MV-4-11 (cell line): ENCODE measurements around the gene PDGFA.

Experiments
- DNase-seq: peaks from one replicate; lab custom pipeline; 2025; lab: John Stamatoyannopoulos, UW

Gene PDGFA

DNA sequence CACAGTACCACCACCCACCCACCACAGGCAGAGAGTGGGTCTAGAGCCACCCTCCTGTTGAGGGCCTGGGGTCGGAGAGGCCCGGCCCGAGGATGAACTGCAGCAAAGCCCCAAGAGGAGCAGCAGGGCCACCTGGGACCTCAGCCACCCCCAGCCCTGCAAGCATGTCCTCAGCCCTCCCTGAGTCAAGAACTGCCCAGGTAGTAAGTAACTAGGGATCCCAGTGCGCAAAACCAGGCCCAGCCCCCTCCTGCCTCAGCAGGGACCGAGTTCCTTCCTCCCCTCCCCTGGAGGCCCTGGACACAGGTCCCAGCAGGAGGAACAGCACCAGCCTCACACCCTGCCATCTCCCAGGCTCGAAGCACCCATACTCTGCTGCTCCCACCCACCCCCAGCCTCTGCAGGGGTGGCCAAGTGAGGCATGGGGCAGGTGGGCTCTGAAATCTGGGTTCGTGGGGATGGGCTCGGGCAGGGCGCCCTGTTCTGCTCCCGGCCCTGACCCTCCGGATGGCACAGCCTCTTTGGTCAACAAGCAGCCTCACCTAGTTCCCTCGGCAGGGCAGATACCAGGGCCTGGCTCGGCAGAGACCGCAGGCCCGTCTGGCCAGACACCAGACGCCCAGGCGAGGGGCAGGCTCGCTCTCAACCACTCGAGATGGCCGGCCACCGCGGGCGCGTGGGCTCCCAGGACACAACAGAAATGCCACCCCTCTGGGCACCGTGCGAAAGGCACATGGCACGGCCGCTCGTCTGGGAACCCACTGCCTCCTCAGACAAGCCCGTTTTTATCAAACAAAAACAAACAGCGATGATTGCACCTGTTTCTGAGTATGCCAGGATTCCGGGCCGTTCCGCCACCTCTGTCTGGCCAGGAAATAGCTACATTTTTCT, 15.2 kb downstream of the PDGFA start:
- no peak for DNase-seq

DNA sequence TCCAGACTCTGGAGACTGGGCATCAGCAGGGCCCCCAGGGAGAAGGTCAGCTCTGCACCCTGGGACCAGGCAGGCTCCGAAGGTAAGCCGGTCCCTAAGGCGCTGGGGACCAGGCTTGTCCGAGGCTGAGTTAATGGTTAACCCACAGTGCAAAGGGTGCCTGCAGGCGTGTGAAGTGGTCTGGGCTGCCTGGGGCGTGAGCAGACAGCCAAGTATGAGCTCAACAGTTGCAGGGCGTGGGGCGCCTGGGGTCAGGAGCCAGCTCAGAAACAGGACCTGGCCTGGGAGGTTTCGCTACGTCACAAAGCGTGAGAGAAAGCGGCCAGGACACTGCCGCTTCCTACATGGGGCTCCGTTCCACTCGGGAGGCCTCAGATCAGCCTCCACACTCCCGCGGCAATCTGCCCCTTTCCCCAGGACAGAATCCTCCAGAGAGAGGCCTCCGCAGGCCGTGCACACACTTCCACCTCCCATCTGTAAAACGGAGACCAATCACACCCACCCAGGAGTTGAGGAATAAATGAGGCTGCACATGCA, 16.0 kb downstream of the PDGFA start:
- DNase-seq: no peak

DNA sequence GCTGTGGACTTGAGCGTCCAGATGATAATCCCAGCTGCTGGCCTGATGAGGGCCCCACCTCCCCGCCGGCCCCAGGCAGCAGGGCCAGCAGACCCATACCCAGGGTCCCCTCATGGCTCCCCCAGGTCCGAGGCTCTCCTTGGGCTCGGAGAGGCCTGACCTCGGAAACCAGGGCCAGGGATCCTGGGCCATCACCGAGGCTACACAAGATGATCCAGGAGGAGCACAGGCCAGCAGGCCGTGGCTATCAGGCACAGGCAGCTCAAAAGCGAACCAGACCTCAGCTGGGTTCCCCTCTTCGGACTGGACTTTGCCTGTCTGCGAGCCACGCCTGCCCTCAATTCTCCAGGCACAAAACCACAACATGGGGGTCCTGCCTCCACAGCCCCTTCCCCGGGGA, 17.4 kb downstream of the PDGFA start:
- DNase-seq: no peak

DNA sequence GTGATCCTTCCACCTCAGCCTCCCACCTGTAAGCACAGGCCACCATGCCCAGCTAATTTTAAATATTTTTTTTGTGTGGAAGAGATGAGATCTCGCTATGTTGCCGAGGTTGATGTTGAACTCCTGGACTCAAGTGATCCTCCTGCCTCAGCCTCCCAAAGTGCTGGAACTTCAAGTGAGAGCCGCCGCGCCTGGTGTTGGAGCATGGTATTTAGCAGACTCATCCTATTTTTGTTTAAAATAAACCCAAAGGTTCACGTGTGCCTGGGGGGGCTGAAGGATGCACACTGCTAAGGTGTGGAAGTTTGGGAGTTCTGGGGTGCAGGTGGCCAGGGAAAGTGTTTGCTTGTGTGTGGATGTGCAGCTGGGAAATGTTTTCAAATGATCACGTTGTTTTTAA, 18.1 kb downstream of the PDGFA start:
- DNase-seq: no peak

DNA sequence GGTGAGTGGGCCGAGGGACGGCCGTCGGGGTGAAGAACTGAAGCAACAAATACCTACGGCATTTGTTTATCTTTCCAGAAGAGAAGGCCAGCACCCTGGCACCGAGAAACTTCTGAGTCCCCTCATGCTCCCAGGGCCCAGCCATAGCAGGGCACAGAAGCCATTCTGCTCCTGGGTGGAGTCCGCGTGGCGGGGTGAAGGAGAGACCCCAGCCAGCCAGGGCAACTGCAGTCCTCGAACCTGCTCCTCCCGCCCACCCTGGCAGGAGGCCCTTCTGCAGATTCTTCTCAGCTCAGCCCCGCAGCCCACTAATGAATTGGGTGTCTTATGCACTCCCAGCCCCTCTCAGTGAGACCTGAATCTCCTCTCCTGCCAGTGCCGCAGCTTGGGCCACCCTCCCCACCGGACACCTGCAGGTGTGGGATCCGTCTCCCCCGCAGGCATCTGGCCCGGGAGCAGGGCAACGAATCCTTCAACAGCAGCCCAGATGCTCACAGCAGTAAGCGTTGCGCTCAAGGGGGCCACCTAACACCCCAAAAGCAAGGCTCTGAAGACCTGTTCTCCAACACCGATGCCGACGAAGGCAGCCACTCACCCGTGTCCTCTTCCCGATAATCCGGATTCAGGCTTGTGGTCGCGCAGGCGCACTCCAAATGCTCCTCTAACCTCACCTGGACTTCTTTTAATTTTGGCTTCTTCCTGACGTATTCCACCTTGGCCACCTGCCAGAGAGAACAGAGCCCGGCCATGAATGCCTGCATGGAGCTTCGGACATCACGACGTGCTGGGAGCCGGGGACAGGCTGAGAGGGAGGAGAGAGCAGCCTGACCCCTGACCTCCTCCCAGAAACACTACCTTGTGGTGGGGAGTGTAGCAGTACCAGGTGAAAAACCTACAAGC, 18.9 kb downstream of the PDGFA start:
- DNase-seq: no peak

DNA sequence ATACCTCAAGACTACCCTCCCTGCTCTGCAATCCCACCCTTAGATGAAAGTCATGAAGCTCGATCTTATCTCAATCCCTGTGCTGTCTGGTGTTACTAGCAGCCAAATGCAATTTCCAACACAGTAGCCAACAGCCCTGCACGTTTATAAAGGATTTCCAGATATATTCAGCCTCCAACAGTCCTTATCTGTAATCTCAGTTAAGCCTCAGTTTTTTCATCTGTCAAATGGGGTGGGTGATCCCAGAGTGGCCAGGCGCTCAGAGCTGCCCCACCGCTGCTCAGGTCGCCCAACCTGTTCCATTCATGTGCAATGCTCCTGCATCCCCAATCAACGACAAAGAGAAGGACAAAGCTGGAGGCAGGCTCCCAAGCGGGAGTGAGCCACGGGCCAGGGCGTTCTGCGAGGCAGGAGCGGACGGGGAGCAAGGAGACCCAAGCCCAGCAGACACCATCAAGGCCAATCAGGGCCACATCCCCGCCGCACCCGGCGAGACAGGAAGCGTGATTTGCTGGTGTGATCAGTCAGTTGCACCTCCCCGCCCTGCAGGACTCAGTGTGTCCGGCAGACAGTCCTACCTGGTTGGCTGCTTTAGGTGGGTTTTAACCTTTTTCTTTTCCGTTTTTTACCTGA, 19.7 kb downstream of the PDGFA start:
- DNase-seq: no peak

DNA sequence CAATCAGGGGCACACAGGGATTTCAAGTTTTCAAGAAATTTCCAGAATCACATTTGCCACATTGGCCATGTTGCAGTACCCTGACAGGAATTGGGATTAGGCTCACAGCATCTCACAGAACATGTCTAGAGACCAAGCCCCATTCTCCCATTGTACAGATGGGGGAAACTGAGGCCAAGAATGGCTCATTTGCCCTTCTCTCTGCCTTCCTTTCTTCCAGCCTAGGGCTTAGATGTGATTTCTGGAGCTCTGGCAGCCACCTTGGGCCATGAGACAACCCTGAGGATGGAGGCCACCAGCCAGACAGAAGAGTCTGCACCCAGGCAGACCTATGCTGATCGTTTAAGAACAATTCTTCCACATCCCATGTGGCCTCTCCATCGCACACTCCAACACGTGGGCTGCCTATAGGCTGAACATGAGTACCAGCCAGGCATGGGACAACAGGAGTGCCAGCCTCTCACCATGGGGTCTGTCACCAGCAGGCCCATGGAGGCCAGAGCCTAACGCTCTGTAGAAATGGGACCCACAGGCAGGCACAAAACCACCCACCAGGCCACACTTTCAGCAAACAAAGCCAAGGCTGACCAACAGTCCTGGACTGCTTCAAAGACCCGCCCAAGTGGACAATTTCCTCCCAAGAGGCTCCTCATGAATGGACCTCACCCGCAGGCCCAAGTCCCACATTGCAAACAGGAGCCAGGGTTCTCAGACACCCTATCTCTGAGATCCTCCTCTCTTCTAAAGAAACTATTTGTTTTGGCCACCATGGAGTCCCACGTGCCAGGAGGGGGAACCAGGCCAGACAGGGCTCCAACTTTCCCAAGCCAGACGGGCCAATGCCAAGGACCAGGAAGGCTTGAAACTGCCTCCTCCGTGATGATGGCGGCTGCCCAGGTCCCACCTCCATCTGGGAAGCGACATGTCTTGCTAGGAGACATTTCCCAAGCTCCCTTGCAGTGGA, 20.7 kb downstream of the PDGFA start:
- DNase-seq: no peak

DNA sequence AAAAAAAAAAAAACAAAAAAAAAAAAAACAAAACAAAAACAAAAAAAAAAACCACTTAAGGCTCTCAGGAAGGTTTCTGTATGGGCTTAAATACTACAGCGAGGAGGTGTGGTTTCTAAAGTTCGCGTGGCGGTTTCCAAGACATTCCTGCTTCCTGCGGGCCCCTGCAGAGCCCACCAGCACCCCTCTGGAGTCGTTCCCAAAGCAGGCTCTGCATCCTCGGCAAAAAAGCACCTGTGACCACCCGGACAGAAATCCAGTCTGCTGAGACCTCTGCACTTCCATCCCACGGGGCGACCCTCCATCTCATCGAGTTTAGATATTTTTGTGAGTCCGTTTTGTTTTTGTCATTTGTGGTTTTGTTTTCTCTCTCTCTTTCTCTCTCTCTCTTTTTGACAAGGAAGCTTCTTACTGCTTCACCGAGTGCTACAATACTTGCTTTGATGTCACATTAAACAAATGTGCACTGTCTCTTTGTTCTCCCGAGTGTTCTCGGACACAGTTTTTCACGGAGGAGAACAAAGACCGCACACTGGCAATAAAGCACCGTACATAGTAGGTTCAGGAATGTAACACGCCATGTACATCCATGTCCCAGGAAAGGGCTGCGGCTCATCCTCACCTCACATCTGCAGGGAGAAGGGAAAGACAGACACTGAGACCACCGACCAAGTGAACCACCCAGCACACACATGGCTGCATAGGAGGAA, 21.5 kb downstream of the PDGFA start:
- DNase-seq: no peak

DNA sequence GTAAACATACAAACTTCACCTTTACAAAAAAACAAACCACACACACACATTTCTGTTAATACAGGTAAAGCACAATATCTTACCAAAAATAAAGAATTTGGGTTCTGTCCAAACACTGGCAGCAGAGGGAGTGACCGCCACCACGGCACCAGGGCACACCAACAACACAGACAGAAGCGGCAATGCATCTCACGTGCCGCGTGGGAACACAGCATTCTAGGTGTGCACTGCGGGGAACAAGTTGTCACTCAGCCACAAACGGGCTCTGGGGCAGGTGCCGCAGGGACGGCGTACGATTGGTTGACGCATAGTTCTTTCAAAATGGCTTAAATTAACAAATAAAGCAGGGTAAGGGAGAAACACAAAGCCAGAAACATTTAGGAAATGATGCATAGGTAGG, 22.3 kb downstream of the PDGFA start:
- no peak for DNase-seq

DNA sequence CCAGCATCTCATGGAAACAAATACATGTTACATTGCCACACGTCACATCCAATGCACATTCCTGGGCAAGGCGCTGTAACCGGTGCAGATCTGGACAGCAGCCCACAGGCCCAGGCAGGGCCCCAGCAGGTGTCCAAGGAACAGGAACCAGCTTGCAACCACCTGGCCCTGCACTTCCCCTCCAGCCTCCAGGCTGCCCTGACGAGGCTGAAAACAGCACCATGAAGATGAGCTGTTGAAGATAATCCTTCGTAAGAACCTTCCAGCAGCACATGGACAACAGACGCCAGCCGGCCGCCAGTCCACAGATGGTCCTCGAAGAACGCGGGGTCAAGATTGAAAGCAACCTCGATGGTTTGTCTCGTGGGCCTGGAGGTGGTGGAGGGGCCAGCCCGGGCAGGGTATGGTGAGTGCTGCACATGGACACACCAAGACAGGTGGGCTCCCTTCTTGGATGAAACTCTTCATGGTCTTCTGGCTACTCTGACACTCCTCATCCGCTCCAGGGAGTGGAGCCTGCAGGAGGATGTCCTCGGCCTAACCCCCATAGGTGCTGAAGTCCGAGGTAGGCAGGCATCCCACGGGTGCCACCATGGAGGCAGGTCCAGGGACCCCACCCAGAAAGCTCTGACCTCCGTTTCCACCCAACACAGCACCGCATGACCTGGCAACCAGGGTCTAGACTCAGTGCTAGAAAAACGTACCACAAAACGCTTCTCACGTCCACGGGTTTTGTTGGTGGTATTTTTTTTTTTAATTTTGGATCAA, 22.9 kb downstream of the PDGFA start:
- DNase-seq: no peak

DNA sequence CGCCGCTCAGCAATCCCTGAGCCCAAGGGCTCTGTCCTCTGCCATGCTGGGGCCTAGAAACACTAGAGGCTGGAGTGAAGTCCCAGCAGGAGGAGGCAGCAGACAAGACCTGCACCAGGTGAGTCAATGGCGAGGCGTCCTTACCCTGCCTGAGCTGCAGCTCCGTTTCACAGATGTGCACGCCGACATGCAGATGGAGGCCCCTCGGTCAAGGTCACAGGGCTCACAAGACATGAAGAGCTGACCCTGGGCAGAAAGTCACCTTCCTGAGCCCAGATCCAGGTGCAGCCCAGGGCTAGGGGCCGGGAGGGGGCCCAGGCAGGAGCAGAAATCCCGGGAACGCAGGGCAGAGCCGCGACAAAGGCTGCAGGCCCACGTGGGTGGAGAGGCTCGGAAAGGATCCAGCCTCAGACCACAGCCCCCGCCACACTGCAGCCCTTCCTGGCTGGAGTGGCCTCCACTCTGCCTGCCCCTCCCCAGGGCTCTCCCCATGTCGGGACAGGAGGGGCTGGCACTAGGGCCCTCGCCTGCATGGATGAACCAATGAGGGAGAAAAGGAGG, 23.8 kb downstream of the PDGFA start:
- DNase-seq: no peak

DNA sequence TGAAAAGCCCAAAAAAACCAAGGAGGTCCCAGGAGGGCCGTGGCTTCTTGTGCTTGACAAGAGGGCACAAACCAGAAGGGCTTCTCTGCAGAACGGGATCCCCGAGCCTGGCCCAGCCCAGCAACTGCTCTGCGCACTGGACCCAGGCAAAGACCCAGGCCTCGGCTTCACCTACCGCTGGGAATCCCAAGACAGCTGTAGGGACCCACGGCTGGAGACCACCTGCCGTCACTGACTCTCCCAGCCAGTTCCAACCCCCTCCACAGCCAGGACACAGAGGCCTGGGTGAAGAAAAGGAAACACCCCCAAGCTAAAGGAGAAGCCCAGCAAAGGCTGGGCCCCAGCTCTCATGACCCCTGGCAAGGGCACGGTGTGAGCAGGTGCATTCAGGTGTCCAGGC, 24.3 kb downstream of the PDGFA start:
- no peak for DNase-seq

DNA sequence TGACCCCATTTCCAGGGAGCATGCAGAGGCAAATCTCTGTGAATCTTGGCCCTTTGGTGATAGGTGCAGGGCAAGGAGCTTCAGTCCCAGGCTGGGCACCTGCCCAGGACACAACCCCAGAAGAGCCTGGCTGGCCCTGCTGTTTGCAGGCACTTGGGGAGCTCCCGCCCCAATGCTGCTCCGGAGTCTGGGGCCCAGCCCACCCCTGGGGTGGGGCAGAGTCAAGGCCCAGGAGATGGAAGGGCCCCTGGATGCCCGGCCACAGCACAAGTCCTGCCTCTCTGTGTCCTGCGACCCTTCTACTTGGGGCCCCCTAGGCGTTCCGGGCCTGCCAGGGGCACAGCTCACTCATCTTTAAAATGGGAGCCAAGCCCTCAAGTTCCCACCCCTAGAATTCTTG, 24.7 kb downstream of the PDGFA start:
- no peak for DNase-seq

DNA sequence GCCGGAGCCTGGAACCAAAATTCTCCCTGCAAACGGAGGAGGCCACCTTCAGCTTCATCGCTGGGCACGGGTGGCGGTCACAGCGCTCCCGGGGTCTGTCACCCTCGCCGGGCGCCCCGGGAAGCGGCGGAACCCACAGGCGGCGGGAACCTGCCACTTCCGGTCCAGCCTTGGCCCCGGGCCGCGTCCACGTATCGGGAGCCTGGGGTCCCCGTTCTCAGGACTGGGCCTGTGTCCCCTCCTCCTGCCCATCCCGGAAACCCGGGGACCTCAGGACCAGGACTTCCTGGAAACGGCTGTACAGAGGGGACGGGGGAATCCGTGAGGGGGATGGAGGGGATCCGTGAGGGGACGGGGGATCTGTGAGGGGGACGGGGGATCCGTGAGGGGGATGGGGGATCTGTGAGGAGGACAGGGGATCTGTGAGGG, 25.4 kb downstream of the PDGFA start:
- DNase-seq: no peak

DNA sequence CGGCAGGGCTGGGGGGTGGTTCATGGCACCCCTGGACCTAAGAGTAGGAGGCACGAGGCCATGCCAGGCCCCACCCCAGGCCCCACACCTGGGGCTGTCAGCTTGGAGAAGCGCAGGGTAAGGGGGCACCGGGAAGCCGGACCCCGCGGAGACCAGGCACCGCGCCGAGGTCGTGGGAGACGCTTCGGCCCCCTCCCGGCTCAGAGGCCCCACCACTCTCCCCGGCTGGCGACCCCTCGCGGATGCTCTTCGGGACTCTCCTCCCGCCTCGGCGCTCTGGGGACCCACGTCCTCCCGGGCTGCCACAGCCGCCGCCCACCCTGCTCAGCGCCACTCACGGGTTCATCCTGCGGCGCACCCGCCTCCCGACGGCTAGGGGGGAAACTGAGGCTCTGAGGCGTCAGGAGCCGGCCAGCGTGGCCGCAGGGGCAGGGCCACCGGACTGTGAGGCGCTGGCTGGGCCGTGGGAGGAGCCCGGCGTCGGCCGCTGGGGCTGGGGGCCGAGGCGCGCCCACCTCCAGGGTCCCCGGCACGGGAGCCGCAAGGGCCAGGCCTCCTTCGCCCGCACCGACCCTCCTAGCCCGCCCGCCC, 25.9 kb downstream of the PDGFA start:
- DNase-seq: no peak

DNA sequence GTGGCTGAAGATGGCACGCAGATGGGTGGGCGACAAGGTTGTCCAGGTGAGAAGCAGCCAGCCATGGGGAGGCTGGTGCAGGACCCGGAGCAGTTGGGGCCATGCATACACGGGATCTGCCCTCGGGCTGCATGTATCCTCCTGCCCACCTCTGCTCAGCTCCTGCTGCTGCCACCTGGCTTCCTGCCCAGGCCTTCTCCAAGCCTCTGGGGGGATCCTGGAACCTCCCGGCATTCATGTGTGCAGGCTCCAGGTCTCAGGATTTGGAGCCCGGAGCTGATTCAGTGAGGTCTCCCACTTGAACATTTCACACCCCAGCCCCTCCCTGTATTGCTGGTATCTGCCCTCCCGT, 27.0 kb downstream of the PDGFA start:
- DNase-seq: no peak

DNA sequence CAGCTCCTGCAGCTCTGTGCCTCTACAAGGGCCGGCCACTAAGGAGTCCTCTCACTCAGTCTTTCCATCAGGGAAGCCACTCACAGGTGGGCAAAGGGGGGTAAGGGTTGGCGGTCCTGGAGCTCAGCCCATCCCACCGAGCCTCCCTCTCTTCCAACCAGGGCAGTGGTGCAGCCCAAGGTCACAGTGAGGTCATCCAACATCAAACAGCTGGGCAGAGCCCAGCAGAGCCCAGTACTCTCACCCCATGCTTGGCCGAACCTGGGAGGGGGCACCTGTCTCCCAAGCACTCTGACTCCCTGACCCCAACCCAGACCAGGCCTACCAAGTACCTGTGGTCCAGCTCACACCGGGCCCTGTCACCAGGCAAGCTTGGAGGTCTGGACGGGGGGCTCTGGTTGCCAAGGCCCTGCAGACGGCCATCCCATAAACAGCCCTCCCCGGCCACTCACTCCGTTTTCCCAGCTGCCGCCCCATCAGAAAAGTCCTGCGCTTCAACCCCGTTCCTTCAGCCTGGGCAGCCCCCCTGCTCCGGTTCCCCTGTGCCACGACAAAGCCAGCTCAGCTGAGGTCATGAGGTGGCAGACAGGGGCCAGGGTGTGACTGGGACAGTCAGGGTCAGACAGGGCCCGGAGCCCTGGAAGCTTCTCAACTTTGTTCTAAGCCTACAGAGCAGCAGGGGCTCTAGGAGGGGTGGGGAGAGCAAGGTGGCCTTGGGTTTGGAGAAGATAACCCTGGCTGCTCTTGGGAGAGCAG, 27.5 kb downstream of the PDGFA start:
- DNase-seq: no peak

DNA sequence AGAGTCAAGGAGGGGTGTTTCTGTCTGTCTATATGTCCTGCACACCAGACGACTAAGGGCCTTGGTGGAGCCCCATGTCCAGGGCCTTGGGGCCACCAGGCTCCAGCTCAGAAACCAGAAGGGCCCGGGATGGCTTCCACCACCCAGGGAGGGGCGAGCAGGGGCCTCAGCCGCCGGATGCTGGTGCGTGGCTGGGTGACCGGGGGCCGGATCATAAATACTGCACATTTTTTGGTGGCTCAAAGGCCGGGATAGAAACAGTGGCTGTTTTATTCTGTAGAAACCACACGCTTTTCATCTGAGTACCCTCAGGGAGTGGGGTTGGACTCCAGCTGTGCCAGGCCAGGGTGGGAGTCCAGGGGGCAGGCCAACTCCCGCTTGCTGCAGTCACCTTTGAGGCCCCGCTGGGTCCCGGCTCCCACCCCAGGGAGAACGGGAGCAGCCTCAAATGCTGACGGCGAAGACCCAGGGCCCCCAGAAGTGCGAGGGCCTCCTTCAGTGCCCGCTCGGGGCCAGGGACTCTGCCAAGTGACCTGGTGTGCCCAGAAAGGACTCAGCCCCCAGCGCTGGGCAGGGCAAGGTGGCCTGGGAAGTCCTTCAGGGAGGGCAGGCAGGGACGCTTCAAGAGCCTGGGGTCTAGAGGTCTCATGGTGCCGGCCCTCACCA, 28.2 kb downstream of the PDGFA start:
- no peak for DNase-seq
